Loucy (cell line): ENCODE data around the gene CRTC1.

Source experiments
- H2AFZ ChIP-seq: fragments of 200-600 bp; sonication (generic); 2 replicates; pipeline ENCODE4 v1.6.0; 2016; ENCODE audit warnings: antibody characterized with exemption, mild to moderate bottlenecking, low read length, moderate library complexity
- H3F3A ChIP-seq: fragments of 200-600 bp; 2 replicates; pipeline ENCODE4 v1.6.0; 2016; ENCODE audit warnings: antibody characterized with exemption, low read depth, mild to moderate bottlenecking
- H3K27me3 ChIP-seq: fragments of 200-600 bp; sonication (generic); 2 replicates; pipeline ENCODE4 v1.6.1; 2014; ENCODE audit warnings: low read length, mild to moderate bottlenecking; ENCODE audit not compliant: insufficient read depth, poor library complexity, severe bottlenecking
- H3K36me3 ChIP-seq: fragments of 200-600 bp; sonication (generic); 2 replicates; pipeline ENCODE4 v1.6.1; 2016; ENCODE audit warnings: low read length; ENCODE audit not compliant: insufficient read depth
- H3K4me1 ChIP-seq: fragments of 200-600 bp; sonication (generic); 2 replicates; pipeline ENCODE4 v1.5.1; 2014; ENCODE audit warnings: low read length, mild to moderate bottlenecking; ENCODE audit not compliant: insufficient read depth, poor library complexity, severe bottlenecking
- H3K4me2 ChIP-seq: fragments of 200-600 bp; sonication (generic); 2 replicates; pipeline ENCODE4 v1.6.0; 2014; ENCODE audit warnings: antibody characterized with exemption, low read length, low read depth, mild to moderate bottlenecking; ENCODE audit not compliant: poor library complexity, severe bottlenecking
- H3K4me3 ChIP-seq: fragments of 200-600 bp; sonication (generic); 2 replicates; pipeline ENCODE4 v1.5.1; 2014; ENCODE audit warnings: low read length, mild to moderate bottlenecking, mixed read lengths; ENCODE audit not compliant: poor library complexity, severe bottlenecking
- H3K79me2 ChIP-seq: fragments of 200-600 bp; sonication (generic); 2 replicates; pipeline ENCODE4 v1.6.1; 2014; ENCODE audit warnings: low read length; ENCODE audit not compliant: insufficient read depth
- H3K9ac ChIP-seq: fragments of 200-600 bp; sonication (generic); 2 replicates; pipeline ENCODE4 v1.6.0; 2014; ENCODE audit warnings: mild to moderate bottlenecking, low read depth, low read length, moderate library complexity; ENCODE audit not compliant: poor library complexity, severe bottlenecking
- H3K9me2 ChIP-seq: fragments of 200-600 bp; sonication (generic); replicated peaks from 2 replicates; pipeline ENCODE4 v1.6.1; 2016; ENCODE audit warnings: low read depth, low read length, mixed read lengths
- H3K9me3 ChIP-seq: fragments of 200-600 bp; sonication (generic); 2 replicates; pipeline ENCODE4 v1.6.1; 2014; ENCODE audit warnings: mild to moderate bottlenecking, antibody characterized with exemption, low read length, low read depth; ENCODE audit not compliant: insufficient read depth
- H4K20me1 ChIP-seq: fragments of 200-600 bp; sonication (generic); 2 replicates; pipeline ENCODE4 v1.6.0; 2014; ENCODE audit warnings: antibody characterized with exemption, low read length, mild to moderate bottlenecking; ENCODE audit not compliant: insufficient read depth, poor library complexity, severe bottlenecking
- CTCF ChIP-seq: fragments of 200-600 bp; sonication (generic); conservative IDR thresholded peaks from 2 replicates; pipeline ENCODE4 v1.5.1; 2014; ENCODE audit warnings: mild to moderate bottlenecking, antibody characterized with exemption, low read length
- EZH2phosphoT487 ChIP-seq: fragments of 200-600 bp; IDR thresholded peaks from 2 replicates; pipeline ENCODE4 v1.6.1; 2018; ENCODE audit warnings: antibody characterized with exemption, mild to moderate bottlenecking, moderate library complexity, borderline replicate concordance

Gene CRTC1

GRCh38 chr19:18760440-18761383 is 77.2 kb downstream of the CRTC1 start:
- Histone ChIP-seq H3F3A (no peaks in the 10 kb centered on the region), H3K79me2 (no peaks in the 10 kb centered on the region), H3K4me2 (no peak overlapping the region), H2AFZ (no peak overlapping the region), H3K36me3 (no peaks in the 10 kb centered on the region), H3K4me1 (peaks cover 10% of the 10 kb centered on the region), H3K9me2 (no peaks in the 10 kb centered on the region), H3K9me3 (no peaks in the 10 kb centered on the region), H3K4me3 (no peak overlapping the region), H4K20me1 (no peaks in the 10 kb centered on the region), H3K9ac (no peak overlapping the region), H3K27me3 (no peaks in the 10 kb centered on the region)
- TF ChIP-seq EZH2phosphoT487 (no peak), CTCF (no peak)

GRCh38 chr19:18761531-18762110 is 78.1 kb downstream of the CRTC1 start:
- Histone ChIP-seq H3K9ac (no peak overlapping the region), H2AFZ (no peak overlapping the region), H3K79me2 (no peaks in the 10 kb centered on the region)

More at GRCh38 chr19:18761531-18762110, 78.1 kb downstream of the CRTC1 start:
- Histone ChIP-seq H3F3A (no peaks in the 10 kb centered on the region), H3K36me3 (no peaks in the 10 kb centered on the region), H3K4me2 (no peak overlapping the region), H3K9me3 (no peaks in the 10 kb centered on the region), H3K4me1 (peaks cover 10% of the 10 kb centered on the region), H3K4me3 (no peak overlapping the region), H3K27me3 (no peaks in the 10 kb centered on the region), H4K20me1 (no peaks in the 10 kb centered on the region), H3K9me2 (no peaks in the 10 kb centered on the region)
- TF ChIP-seq CTCF = no peak
